Activated naive CD4-positive, alpha-beta T cell treated with Interleukin-2 at 50 U/mL for 16 hours (primary cell): ENCODE data around the gene TRPM8.
"Not testable (repeated sequence)": the region's sequence is repeated elsewhere in the genome, so short reads cannot be mapped to it uniquely, and the experiment has no call there.

Experiments used
- DNase-seq: peaks from one replicate; pipeline ENCODE4 v3.0.0-alpha.2; 2020

The TRPM8 gene

DNA sequence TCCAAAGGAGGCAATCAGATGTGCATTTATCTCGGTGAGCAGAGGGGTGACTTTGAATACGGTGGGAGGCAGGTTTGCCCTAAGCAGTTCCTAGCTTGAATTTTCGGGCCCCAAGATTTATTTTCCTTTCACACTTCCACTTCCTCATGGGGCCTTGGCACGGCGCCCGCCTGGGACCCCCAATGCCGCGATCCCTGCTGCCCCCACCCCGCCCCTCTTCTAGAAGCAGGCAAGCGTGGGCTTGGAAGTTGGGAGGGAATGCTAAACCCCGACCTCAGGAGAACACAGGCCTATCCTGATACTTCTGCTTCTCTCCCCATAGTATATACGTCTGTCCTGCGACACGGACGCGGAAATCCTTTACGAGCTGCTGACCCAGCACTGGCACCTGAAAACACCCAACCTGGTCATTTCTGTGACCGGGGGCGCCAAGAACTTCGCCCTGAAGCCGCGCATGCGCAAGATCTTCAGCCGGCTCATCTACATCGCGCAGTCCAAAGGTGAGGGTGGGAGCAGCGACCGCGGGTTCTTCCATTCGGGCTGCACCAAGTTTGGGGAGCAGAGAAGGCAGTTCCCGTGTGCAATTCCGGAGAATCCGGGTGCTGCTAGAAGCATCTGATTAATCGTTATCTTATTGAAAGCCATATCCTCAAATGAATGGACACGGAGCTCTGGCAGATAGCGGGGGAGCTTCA, 21.6 kb downstream of the TRPM8 start:
- no peak for DNase-seq

DNA sequence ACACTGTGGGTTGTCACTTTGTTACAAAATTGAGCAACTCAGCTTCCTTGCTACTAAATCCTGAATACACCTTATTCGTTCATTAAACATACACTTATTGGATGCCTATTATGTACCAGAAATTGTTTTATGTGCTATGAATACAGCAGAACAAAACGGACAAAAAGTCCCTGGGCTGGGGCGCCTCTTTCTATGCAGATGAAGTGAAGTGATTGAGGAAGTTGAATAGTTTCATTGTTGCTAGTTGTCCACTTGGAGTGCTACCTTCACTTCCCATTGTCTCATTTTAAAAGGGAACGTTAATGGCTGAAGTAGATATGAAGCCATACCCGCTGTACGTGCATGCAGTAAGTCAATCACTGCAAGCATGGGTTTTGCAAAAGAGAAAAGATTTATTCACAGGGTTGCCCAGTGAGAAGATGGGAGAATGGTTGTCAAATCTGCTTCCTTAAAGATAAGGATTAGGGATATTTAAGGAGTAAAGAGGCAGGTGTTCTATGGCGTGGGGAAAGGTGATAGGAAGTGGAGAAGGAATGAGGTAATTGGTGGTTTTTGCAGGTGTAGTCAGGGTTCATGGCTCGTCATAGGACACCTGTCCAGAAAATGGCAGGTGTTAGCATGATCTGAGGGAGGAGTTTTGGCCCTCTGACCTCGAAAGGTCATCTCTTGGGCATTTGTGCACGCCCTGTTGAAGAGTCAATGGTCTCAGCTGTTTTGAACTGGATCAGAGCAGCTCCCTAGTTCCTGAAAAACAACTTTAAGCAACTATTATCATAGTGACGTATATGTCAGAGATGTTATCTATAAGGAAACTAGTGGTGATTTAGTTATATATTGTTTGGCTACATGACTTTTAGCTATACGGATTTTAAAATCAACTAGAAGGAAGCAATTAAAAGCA, 23.5 kb downstream of the TRPM8 start:
- no peak for DNase-seq

DNA sequence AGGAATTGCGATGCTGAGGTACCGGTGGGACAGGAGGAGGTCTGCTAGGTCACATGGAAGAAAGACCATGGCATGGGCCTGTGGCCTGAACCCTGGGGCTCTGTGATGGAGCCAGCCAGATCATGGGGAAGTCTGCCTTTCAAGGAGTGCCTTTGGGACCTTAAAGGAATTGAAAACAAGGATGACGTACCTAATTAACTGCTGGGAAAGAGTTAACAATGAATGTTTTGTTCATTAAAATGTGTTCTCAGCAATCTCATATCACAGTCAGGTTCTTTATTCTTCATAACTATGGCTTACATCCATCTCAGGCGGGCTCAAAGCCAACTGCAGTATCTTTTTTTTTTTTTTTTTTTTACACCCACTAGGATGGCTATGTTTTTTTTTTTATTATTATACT, 25.6 kb downstream of the TRPM8 start:
- DNase-seq, result no peak

DNA sequence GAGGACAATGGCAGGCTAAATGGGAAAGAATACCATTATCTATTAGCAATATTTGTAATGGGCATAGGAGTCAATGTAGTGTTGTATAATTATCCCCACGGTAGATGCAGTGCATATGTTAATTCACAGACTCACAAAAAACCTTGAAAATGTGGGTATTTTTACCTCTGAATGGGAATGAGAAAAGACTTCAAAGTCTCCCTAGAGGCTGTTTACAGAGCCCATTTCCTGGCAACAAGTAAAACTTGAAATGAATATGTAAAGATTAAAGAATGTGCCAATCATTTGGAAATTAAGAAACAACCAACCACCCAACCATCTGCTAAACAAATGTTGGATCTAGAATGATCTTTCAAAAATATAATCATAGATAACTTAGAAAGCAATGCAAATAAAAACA, 27.1 kb downstream of the TRPM8 start:
- DNase-seq, result no peak

DNA sequence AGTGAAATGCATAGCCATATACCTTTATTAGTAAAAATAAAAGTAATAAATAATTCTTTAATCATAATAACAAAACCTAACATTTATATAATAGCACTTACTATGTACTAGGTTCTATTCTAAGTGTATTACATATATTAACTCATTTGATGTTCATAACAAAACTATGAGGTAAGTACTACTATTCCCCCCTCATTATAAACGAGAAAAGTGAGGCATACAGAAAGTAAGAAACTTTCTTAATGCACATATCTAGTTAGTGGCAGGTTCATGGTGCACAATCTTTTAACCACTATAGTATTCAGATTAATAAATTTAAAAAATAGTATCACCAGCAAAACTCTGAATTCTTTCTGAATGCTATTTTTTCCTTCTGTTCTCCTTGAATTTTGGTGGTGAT, 27.5 kb downstream of the TRPM8 start:
- no peak for DNase-seq

DNA sequence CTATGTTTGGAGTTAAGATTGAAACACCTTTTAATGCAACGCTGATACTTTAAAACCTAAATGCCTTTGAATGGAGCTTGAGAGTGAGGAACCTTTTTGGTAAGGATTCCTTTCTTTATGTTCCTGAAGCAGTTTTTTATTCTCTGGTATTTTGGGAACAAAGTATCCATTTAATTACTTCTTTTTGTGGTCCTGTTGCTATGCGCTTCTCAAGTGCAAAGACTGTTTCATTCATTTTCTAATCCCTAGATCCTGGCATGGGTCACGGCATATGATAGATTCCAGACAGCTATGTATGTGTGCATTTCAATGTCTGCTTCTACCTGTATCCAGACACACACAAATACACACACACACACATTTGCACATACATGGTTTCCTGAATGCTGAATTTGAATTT, 28.0 kb downstream of the TRPM8 start:
- DNase-seq, result no peak

DNA sequence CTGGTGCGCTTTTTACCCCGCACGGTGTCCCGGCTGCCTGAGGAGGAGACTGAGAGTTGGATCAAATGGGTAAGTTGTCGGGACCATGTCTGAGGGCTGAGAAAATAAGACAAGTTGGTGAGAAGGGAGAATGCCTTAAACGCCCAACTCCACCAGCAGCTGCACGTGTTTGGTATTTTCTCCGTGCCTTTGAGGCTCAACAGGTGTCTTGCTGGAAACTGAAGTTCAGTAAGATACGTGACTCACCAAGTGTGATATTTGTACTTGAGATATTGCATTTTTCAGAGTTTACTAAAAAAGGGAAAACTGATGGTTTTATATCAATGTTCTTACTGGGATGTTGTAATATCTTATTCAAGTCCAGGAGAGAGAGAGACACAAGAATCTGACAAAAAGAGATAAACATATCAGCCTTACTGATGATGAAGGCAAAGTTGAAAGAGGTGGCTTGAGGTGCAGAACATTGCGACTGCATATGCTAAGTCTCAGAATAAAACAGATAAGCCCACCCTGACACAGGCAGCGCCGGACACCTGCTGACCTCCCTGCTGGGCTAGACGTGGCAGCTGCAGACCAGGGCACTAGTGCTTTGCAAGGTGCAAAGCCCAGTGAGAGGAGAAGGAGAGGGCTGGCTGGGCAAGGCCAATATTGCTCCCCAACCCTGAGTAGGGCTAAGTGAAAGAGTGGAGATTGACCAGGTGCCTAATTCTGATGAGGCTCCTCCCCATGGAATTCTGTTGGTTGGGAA, 33.1 kb downstream of the TRPM8 start:
- no peak for DNase-seq

DNA sequence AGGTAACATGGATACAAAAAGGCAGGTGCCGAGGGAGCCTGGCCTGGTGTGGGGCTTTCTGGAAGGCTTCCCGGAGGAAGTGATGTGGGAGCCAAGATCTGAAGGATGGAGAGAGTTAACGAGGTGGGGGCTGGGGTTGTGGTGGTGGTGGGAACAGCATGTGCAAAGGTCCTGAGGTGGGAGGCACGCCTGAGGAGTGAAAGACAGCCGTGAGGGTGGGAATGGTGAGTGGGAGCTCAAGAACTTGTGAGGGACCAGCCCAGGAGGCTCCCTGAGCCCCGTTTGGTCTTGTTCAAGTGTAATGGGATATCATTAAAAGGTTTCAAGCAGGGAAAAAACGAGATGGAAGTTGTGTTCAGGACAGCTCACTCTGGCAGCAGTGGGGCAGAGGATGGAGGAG, 35.2 kb downstream of the TRPM8 start:
- DNase-seq, result no peak

DNA sequence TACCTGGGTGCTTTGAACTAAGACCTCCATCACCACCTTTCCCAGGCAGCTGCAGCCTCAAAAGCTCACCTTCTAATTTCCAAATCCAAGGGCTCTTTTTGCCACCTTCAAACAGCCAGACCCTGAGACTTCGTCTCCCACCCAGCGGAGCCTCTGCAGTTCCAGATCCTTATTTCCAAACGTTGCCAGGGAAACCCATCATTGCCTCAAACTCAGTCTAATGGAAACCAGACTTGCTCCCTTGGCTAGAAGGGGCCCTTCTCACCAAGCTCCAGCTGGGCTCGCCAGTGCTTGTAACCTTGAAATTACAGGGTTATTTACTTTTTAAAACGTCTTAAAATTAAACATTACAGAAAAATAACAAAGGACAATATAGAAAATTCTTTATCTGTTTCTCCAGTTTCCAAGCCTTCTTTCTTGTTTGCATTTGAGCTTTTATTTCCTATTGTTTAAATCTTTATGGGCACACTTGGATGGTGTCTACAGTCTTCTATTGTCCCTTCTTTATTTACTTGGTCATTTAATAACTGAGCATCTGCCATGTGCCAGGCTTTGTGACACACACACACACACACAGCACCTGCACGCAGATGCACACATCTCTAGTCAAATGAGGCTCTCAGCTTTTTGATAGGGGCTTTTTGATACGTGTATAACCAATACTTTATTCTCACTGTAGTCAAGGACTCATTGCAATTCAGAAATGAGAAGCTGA, 36.1 kb downstream of the TRPM8 start:
- DNase-seq, result no peak

DNA sequence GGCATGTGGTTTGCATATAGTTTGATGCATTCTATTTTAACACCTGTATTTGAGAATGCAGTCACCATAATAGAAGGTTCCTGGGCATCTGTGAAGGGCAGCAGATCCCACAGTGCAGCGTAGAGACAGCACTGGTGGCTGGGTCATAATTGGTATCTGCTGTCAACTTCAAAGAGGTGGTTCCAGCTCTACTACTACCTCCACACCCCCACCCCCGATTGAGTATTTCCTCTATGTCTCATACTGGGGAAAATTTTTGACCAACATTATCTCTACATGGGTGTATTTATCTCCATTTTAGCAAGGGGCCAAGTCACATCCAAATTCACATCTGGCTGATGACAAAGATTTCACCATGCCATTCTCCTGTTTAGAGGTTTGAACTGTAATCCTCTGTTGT, 43.0 kb downstream of the TRPM8 start:
- no peak for DNase-seq

DNA sequence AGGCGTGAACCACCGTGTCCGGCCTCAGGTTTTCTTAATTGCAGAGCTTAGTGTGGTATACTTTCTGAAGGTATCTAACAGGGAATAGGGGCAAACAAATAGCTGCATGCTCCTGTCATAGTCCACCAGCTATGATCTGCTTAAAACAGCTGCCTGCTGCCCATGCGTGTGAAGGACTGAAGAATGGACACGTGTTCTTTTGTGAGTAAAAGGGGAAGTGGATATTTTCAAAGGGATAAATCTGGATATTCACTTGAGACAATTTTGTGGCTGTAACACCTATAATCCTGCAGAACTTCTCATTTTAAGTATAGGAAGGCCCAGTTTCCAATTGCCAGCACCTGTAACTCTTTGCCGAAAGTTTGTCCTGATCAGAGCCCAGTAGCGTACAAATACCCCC, 44.7 kb downstream of the TRPM8 start:
- DNase-seq, result no peak

DNA sequence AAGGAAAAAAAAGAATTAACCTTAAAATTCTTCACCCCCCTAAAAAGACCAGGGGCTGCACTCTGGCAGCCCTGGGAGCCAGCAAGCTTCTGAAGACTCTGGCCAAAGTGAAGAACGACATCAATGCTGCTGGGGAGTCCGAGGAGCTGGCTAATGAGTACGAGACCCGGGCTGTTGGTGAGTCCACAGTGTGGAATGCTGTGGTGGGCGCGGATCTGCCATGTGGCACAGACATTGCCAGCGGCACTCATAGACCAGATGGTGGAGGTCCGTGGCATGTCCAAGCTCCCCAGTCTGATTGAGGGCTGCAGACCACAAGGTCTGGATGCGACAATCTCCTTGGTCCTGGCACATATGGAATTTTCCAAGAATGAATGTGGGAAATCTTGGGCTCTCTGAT, 47.4 kb downstream of the TRPM8 start:
- no peak for DNase-seq

DNA sequence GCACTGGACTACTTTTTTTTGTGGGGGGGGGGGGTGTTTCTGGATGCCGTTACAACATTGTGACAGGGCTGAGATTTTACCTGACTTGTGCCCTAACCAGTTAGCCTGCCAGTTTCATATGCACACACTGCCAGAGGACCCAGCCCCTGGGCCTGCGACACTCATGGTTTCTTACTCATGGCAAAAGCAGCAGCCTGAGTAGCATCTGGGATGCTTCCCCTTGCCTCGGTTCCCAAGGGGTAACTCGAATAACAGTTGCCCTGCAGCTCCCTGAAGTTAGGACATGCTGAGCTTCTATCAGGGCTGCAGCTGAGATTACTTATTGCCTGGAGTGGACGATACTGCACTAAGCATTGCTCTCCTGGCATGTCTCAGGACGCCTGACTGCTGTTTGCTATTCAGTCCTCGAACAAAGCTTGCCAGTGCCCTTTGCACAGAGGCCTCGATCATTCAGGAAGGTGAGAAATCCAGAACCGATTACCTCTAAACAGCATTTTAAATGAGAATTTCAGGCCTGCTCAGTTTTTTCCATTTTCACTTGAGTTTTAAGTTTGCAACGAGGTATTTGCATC, 47.9 kb downstream of the TRPM8 start:
- DNase-seq, result no peak

DNA sequence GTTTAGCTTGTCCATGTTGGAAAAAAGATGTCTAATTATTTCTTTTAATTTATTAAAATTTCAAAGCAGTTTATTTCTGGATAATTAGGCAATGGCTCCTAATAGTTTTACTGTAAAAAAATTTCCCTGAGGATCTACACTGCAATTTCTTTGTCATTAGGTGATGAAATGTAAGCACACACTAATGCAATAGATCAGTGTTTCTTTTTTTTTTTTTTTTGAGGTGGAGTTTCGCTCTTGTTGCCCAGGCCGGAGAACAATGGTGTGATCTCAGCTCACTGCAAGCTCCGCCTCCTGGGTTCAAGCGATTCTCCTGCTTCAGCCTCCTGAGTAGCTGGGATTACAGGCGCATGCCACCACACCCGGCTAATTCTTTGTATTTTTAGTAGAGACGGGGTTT, 48.5 kb downstream of the TRPM8 start:
- not testable (repeated sequence) for DNase-seq

DNA sequence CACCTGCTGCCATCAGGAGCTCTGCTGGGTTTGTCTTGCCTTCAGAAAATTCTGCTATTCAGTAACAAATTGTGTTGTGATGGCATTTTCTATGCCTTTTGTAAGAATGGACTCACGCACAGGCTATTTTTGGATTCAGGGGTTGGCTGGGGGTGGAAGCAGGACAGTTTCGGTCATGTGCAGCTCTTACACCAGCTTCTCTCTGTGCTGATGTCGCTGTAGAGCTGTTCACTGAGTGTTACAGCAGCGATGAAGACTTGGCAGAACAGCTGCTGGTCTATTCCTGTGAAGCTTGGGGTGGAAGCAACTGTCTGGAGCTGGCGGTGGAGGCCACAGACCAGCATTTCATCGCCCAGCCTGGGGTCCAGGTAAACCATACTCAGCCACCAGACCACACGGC, 49.2 kb downstream of the TRPM8 start:
- DNase-seq, result no peak

DNA sequence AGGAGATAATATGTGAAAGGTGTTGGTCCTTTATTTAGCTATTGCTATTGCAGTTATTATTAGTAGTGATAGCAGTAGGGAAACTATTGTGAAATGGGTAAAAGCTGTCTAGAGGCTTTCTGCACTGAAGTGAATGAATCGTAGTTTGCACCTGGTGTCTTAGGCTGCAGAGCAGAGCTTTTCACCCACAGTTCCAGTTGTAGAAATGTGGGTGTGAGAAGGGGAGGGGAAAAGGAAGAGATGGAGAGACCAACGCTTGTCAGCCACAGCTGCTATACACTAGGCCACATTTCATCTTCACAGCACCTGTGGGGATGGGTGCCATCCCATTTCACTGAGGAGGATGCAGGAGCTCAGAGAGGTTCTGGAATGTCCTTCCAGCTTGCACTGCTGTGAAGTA, 50.0 kb downstream of the TRPM8 start:
- DNase-seq, result no peak

DNA sequence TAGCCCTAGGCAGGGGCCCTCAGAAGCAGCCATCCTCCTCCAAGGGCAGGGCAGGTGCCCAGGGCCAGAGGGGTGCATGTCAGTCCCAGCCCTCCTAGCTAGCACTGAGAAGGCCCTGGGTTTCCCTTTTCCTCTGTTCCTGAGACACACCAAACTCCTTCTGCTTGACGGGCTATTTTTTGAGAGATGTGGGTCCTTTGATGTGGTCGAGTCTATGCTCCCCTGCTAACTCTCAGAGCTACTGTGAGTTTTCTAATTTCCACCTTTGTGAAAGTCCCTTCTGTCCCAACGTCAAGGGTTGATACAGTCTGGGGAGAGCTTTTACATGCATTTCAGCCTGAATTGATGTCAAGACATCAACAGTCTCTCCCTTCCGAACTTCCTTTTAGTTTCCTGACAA, 51.4 kb downstream of the TRPM8 start:
- DNase-seq, result no peak

DNA sequence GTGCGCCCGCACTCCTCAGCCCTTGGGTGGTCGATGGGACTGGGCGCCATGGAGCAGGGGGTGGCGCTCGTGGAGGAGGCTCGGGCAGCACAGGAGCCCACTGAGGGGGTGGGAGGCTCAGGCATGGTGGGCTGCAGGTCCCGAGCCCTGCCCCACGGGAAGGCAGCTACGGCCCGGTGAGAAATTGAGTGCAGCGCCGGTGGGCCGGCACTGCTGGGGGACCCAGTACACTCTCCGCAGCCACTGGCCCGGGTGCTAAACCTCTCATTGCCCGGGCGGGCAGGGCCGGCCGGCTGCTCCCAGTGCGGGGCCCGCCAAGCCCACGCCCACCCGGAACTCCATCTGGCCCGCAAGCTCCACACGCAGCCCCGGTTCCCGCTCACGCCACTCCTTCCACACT, 55.3 kb downstream of the TRPM8 start:
- not testable (repeated sequence) for DNase-seq

DNA sequence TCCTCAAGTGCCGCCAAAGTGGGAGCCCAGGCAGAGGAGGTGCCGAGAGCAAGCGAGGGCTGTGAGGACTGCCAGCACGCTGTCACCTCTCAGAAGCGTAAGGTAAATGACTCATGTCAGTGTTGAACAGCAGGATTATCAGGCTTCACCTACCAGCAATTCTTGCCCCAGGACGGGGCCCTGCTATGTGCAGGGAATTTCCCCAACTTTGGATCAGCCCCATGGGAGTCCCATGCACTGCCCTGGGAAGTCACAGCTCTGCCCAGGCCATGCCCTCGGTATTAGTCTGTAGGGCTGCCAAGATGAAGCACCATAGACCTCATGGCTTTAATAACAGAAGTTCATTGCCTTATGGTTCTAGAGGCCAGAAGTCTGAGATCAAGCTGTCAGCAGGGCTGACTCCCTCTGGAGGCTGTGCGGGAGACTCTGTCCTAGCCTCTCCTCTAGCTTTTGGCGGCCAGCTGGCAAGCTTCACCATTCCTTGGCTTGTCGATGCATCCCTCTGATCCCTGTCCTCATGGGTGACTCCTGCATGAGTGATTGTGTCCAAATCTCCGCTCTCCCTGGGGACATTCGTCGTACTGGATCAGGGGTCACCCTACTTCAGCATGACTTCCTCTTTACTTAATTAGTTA, 55.9 kb downstream of the TRPM8 start:
- DNase-seq, result no peak

DNA sequence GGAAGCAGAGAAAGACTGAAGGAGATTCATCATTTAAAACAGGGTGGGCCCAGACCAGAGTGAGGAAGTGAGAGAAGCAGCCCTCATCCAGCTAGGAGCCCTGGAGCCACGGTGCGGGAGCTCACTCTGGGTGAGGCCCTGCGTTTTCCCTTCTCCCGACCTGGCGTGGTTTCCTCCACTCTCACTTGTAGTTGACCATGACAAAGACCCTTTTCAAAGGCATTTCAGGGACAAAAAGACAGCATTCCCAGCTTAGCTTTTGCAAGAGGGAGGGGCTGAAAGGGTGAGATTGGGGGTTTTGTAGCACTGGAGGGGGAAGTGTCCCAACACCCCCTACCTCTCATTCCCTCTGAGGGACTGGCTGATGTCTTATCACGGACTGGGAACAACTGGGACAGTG, 56.6 kb downstream of the TRPM8 start:
- no peak for DNase-seq

DNA sequence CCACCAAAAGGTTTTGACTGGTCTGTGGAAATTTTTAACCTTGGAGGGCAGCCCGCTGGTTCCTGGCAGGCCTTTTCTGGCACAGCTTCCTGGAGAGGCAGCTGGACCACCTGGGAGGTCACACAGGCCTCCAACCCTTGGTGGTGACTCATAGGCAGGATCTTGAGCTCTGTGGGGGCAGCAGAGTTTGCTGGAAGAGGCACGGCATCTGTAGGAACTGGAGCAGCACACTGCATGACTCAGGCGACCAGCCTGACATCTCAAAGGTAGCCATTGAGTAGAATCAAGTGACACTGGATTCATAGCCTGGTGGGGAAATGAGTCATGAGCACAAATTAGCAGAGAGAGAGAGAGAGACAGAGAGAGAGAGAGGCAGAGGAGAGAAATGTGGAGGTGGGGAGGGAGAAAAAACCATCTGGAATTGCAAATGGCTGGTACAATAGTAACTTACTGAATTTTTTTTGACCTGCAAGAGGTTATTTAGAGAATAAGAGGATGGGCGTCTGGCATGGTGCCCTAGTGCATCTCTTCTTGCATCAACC, 57.4 kb downstream of the TRPM8 start:
- no peak for DNase-seq

DNA sequence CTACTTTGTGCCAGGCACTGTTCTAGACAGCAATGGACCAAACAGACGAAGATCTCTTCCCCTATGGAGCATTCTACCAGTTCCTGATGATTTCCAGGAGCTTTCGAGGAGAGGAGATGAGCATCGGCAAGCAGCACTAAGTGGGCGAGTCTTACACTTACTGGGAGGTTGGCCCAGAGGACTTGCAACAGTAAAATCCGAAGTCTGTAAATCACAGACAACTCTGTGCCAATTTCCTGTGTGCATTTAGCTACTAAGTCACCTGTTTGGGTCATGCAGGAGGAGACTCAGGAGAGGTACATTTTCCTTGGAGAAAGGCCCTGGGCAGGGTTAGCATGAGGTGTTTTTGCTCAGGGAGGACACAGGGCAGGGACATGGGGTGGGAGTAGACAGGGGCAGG, 58.9 kb downstream of the TRPM8 start:
- no peak for DNase-seq
